Measurements from ENCODE around the gene RNF40.

- TF ChIP-seq CTCF (IDR thresholded peaks at IDR 0.05; ENCODE audit: poor library complexity, severe bottlenecking) (no peak), EZH2 (IDR thresholded peaks at IDR 0.05; ENCODE audit: borderline replicate concordance, insufficient read depth, low read length, poor library complexity, severe bottlenecking) (no peak), TAF1 (IDR thresholded peaks at IDR 0.05; ENCODE audit: low read depth) (no peak), EP300 (conservative IDR thresholded peaks at IDR 0.05; ENCODE audit: poor library complexity, severe bottlenecking) (no peak), POLR2AphosphoS5 (IDR thresholded peaks at IDR 0.05) (no peak)
Observed at GRCh38 chr16:30722916-30723315, 39.2 kb upstream of the RNF40 start.
